Dedifferentiated amniotic fluid mesenchymal stem cell (primary cell): ENCODE results near the gene FBH1.
"Not testable (repeated sequence)": the region's sequence is repeated elsewhere in the genome, so short reads cannot be mapped to it uniquely, and the experiment has no call there.

ENCODE experiments used
- DNase-seq: peaks from one replicate; pipeline ENCODE4 v3.0.0-alpha.2; 2016; ENCODE audit errors: extremely low spot score

FBH1 gene

GRCh38 chr10:5889624-5890451 is at the start of gene FBH1, which contains the start of gene ANKRD16:
Gene FBH1, plus strand, starts transcription at chr10:5890243. Its CDS starts 103 bp downstream, at chr10:5890346.
Gene ANKRD16, minus strand, starts transcription at chr10:5889893. Its CDS starts 539 bp downstream, at chr10:5889354.
- DNase-seq = peak; percentile 97

GRCh38 chr10:5840314-5841307 is 49.4 kb upstream of the FBH1 start:
- no peak for DNase-seq

- no peak for DNase-seq
These were observed 48.1 kb upstream of the FBH1 start for GRCh38 chr10:5841965-5842364.

- DNase-seq = no peak
These were observed 46.2 kb upstream of the FBH1 start for GRCh38 chr10:5843686-5844344.

GRCh38 chr10:5844345-5845055 is 45.5 kb upstream of the FBH1 start:
- no peak for DNase-seq

GRCh38 chr10:5846667-5847066 is 43.4 kb upstream of the FBH1 start:
- DNase-seq = not testable (repeated sequence)

GRCh38 chr10:5854131-5854475 is 35.9 kb upstream of the FBH1 start:
- DNase-seq = no peak

GRCh38 chr10:5855979-5856700 is 33.9 kb upstream of the FBH1 start:
- DNase-seq = no peak

- no peak for DNase-seq
These were observed 33.4 kb upstream of the FBH1 start for GRCh38 chr10:5856701-5857004.

- DNase-seq = no peak
These were observed 31.2 kb upstream of the FBH1 start for GRCh38 chr10:5858811-5859210.

- no peak for DNase-seq
These were observed 30.0 kb upstream of the FBH1 start for GRCh38 chr10:5860066-5860465.

- no peak for DNase-seq
These were observed 27.6 kb upstream of the FBH1 start for GRCh38 chr10:5862360-5862961.

GRCh38 chr10:5862981-5863685 is 26.9 kb upstream of the FBH1 start:
- not testable (repeated sequence) for DNase-seq

- not testable (repeated sequence) for DNase-seq
These were observed 23.5 kb upstream of the FBH1 start for GRCh38 chr10:5866451-5867081.

GRCh38 chr10:5867091-5867615 is 22.9 kb upstream of the FBH1 start:
- not testable (repeated sequence) for DNase-seq

GRCh38 chr10:5868383-5868782 is 21.7 kb upstream of the FBH1 start:
- not testable (repeated sequence) for DNase-seq

- DNase-seq = no peak
These were observed 20.9 kb upstream of the FBH1 start for GRCh38 chr10:5869156-5869555.

GRCh38 chr10:5871596-5871995 is 18.4 kb upstream of the FBH1 start:
- no peak for DNase-seq

- peak; percentile 80 for DNase-seq
These were observed 16.5 kb upstream of the FBH1 start for GRCh38 chr10:5873515-5873995.
